Body of pancreas (tissue), 4 donors: ENCODE data around the gene NDFIP2. TPM values are rescaled to one million over a fixed set of nuclear protein-coding genes. Genes with fewer than 3 reads are reported as not detected.

ENCODE experiments used
- ATAC-seq: fragments of 150-250 bp; one replicate; pipeline ENCODE4 v1.9.1; 2016
- DNase-seq, 4 donors: peaks; one replicate each; pipeline ENCODE4 v3.0.0-alpha.2; 2019
- H3K27ac ChIP-seq, 4 donors: fragments of 200-600 bp; sonication (generic); 1 replicate in 3 of 4; 2 replicates in 1 of 4; pipeline versions ENCODE4 v1.5.1 to v1.6.1; 2016 to 2019; ENCODE audit warnings: mild to moderate bottlenecking in 1 of 4, mixed read lengths in 1 of 4, moderate library complexity in 1 of 4
- H3K27me3 ChIP-seq, 2 donors: fragments of 200-600 bp; sonication (generic); one replicate each; pipeline ENCODE4 v1.6.0; 2016; ENCODE audit warnings: mild to moderate bottlenecking in 1 of 2
- H3K36me3 ChIP-seq, 2 donors: fragments of 200-600 bp; sonication (generic); replicated peaks in 1 of 2; 2 replicates each; pipeline ENCODE4 v1.5.1; 2016; ENCODE audit warnings: low read depth in 2 of 2; ENCODE audit not compliant: insufficient read depth in 1 of 2
- H3K4me1 ChIP-seq: fragments of 200-600 bp; sonication (generic); one replicate; pipeline ENCODE4 v1.6.0; 2016
- H3K4me3 ChIP-seq, 2 donors: fragments of 200-600 bp; sonication (generic); 1 replicate in 1 of 2; 2 replicates in 1 of 2; pipeline ENCODE4 v1.5.1; 2016 to 2019
- H3K9me3 ChIP-seq, 3 donors: fragments of 200-600 bp; sonication (generic); 1 replicate in 2 of 3; 2 replicates in 1 of 3; pipeline ENCODE4 v1.5.1; 2016
- POLR2A ChIP-seq, 3 donors: fragments of 450-650 bp; IDR thresholded peaks; one replicate each; pipeline ENCODE4 v1.6.1; 2016; ENCODE audit warnings: antibody characterized with exemption in 3 of 3, mild to moderate bottlenecking in 2 of 3
- WGBS, 2 donors: methylation state at CpG; one replicate each; pipeline ENCODE4 v1.1.5; 2017; 5-methylcytosine and 5-hydroxymethylcytosine counted together
- intact Hi-C: fragments of 100-400 bp; cut with DNase I; formaldehyde crosslinking; loops from one replicate; pipeline ENCODE4 v1.15.1; 2023
- total RNA-seq, 2 donors: library from RNA; depleted of rRNA; stranded (reverse); fragments of >200 nt; gene quantifications; one replicate each; pipeline ENCODE4 v1.1.0, GENCODE V29; 2016
- TF ChIP-seq, protein P1 (sequence below), 7 experiments: fragments of 450-650 bp in 4 of 7; fragments of 200-600 bp in 3 of 7; sonication (generic) in 3 of 7; IDR thresholded peaks; one replicate each; pipeline ENCODE4 v1.5.1; 2016 to 2019; ENCODE audit warnings: antibody characterized with exemption in 7 of 7

Gene NDFIP2
- total RNA-seq, 2 donors from 2014 or later = 16.8 to 18.9 TPM

DNA sequence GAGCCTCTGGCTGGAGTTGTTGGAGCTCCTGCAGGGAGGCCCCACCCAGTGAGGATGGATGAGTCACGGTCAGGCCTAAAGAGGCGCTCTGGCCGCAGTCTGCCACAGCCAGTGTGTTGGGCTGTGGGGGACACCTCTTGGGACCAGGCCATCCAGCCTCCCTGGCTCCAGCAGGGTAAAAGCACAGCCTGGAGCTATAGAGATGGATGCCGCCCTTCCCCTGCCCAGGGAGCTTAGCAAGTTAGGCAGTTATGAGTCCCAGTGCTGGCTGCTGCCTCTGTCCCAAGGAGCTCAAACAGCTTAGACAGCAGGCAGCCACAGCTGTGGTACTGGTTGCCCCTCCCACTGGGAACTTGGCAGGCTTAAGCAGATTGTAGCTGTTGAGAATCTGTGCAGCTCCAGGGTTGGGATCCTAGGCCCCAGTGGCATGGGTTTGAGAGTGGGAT is 100.9 kb downstream of the NDFIP2 start:
- ATAC-seq (no peak), DNase-seq (no peak)
- H3K9me3 ChIP-seq = peaks cover 0 to 2% (median 0%) of the 10 kb centered on the region in 3 donors
- intact Hi-C loops = no loop called here
- TF ChIP-seq, protein P1, sequence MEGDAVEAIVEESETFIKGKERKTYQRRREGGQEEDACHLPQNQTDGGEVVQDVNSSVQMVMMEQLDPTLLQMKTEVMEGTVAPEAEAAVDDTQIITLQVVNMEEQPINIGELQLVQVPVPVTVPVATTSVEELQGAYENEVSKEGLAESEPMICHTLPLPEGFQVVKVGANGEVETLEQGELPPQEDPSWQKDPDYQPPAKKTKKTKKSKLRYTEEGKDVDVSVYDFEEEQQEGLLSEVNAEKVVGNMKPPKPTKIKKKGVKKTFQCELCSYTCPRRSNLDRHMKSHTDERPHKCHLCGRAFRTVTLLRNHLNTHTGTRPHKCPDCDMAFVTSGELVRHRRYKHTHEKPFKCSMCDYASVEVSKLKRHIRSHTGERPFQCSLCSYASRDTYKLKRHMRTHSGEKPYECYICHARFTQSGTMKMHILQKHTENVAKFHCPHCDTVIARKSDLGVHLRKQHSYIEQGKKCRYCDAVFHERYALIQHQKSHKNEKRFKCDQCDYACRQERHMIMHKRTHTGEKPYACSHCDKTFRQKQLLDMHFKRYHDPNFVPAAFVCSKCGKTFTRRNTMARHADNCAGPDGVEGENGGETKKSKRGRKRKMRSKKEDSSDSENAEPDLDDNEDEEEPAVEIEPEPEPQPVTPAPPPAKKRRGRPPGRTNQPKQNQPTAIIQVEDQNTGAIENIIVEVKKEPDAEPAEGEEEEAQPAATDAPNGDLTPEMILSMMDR (IDR thresholded peaks at IDR 0.05) = no peak
- no peak for TF ChIP-seq POLR2A (IDR thresholded peaks at IDR 0.05)
- 100% methylated on average over 3 of the region's 4 CpGs; no CpG with 5 or more reads in 1 of the 2 donors for WGBS, 2 donors
- H3K36me3 ChIP-seq = no peaks in the 10 kb centered on the region
- H3K4me1 ChIP-seq = no peaks in the 10 kb centered on the region
- no peak overlapping the region for H3K4me3 ChIP-seq
- H3K27me3 ChIP-seq = no peaks in the 10 kb centered on the region
- no peak overlapping the region for H3K27ac ChIP-seq

DNA sequence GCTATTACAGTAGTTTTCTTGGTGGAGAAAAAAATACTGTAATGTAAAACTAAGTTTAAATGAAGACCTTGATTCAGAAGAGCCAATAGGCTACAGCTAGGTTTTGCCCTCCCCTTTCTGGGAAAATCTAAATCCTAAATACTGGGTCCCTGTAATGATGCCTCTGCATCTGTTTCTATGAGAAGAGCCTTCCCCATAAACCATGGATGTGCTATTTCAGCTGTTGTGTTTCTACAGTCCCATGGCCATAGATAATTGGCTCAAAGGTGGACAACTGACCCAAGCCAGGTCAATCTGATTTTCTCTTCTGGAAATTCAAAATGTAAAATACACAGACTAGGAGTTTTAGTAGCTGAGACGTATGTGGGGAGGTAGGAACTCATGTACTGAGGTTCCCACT is 101.9 kb downstream of the NDFIP2 start:
- no peak overlapping the region for H3K4me3 ChIP-seq
- H3K27ac ChIP-seq = no peak overlapping the region
- no peaks in the 10 kb centered on the region for H3K27me3 ChIP-seq
- ATAC-seq (no peak), DNase-seq (no peak)
- H3K9me3 ChIP-seq = no peaks in the 10 kb centered on the region
- intact Hi-C loops = no loop called here
- 72 to 87% methylated on average over 1 of the region's 1 CpG for WGBS, 2 donors
- TF ChIP-seq, protein P1 (IDR thresholded peaks at IDR 0.05) = no peak
- no peak for TF ChIP-seq POLR2A (IDR thresholded peaks at IDR 0.05)
- H3K36me3 ChIP-seq = no peaks in the 10 kb centered on the region
- no peaks in the 10 kb centered on the region for H3K4me1 ChIP-seq

DNA sequence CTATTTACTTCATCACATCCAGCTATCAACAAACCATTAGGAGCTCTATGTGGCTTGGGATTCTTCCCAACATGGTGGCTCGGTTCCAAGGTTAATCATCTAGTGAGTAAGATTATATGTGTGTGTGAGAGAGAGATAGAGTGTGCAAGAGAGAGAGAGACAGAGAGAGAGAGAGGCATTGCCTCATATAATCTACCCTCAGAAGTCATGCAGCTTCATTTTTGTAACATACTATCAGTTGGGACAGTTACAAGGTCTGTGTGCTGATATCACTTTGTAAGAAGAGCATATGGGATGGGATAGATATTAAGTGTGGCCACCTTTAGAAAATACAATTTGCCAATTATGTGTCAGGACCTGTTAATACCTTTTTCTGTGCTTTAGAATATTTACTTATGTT is 104.1 kb downstream of the NDFIP2 start:
- ATAC-seq (no peak), DNase-seq (no peak)
- 36 to 43% methylated on average over 1 of the region's 1 CpG for WGBS, 2 donors
- Histone ChIP-seq H3K27me3 (no peaks in the 10 kb centered on the region), H3K4me1 (no peaks in the 10 kb centered on the region), H3K27ac (no peak overlapping the region), H3K36me3 (no peaks in the 10 kb centered on the region), H3K4me3 (no peak overlapping the region), H3K9me3 (no peaks in the 10 kb centered on the region)
- intact Hi-C loops = no loop called here
- TF ChIP-seq, protein P1 (IDR thresholded peaks at IDR 0.05) = no peak
- TF ChIP-seq POLR2A (IDR thresholded peaks at IDR 0.05) = no peak

DNA sequence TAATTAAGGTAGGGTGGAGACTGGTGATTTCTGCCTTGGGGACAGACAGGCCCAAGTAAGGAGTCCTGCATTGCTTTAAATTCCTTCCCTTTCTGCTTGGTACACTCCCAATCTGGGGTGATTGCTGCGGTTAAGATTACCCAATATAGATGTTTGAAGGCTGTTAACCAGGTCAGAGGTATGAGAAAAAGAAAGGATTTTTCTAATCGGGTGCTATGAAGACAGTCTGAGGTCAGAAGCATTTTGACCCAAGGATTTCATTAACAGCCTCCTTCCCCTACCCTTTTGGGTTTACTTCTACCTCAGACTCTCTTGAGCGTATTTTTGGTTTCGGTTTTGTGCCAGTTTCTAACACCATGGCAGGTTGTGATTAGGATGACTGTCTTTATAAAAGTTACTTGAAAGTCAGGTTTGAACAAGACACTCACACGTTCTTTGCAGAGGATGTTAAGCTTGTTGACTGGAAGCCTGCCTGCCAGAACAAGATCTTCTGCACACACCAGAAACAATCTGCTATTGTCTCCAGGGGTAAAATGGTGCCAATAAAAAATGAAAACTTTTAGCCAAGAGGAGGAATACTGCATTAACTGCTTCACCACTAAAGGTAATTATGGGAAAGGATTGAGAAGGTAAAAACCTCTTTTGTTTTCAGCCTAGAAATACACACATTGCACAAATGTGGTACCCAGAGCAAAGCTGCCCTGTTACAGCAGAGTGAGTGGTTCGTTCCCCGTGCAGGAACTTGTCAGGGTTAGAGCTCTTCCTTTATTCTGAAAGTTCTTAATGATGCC is 108.8 kb downstream of the NDFIP2 start:
- TF ChIP-seq POLR2A (IDR thresholded peaks at IDR 0.05) = no peak
- TF ChIP-seq, protein P1 (IDR thresholded peaks at IDR 0.05) = no peak
- ATAC-seq (no peak), DNase-seq (no peak)
- no peaks in the 10 kb centered on the region for H3K9me3 ChIP-seq
- WGBS, 2 donors = 52 to 59% methylated on average over 7 of the region's 7 CpGs
- H3K36me3 ChIP-seq = no peaks in the 10 kb centered on the region
- H3K27ac ChIP-seq = no peak overlapping the region
- no peaks in the 10 kb centered on the region for H3K4me1 ChIP-seq
- H3K4me3 ChIP-seq = no peak overlapping the region
- H3K27me3 ChIP-seq = no peaks in the 10 kb centered on the region
- intact Hi-C loops = no loop called here

DNA sequence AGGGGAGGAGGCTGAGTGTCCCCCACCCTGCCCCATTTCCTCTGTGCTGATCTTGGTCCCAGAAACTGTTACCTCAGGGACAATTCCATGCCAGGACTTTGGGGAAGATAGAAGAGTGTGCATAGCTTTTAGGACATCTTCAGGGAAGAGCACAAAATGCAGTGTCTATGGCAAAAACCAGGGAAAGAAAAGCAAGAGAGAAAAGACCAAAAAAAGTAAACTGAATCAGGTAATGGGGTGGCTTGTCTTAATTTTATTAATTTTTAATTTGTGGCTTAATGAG is 109.4 kb downstream of the NDFIP2 start:
- no peak for ATAC-seq
- H3K4me1 ChIP-seq = no peaks in the 10 kb centered on the region

More for the DNA sequence above, 109.4 kb downstream of the NDFIP2 start:
- TF ChIP-seq, protein P1 (IDR thresholded peaks at IDR 0.05) = no peak
- TF ChIP-seq POLR2A (IDR thresholded peaks at IDR 0.05) = no peak
- no peaks in the 10 kb centered on the region for H3K36me3 ChIP-seq
- H3K27me3 ChIP-seq = no peaks in the 10 kb centered on the region
- intact Hi-C loops = no loop called here
- DNase-seq = no peak
- no peak overlapping the region for H3K27ac ChIP-seq
- H3K9me3 ChIP-seq = no peaks in the 10 kb centered on the region
- H3K4me3 ChIP-seq = no peak overlapping the region
